WERI-Rb-1 (cell line): ENCODE data around the gene ATP10A.

Experiments
- DNase-seq: peaks from one replicate; pipeline ENCODE4 v3.0.0-alpha.2; 2020
- H3K27ac ChIP-seq: fragments of 250-450 bp; sonication (Bioruptor Pico); 2 replicates; pipeline ENCODE4 v1.5.1; 2020; ENCODE audit warnings: mild to moderate bottlenecking, moderate library complexity
- H3K27me3 ChIP-seq: fragments of 250-450 bp; sonication (Bioruptor Pico); 2 replicates; pipeline ENCODE4 v1.5.1; 2021; ENCODE audit warnings: mild to moderate bottlenecking, low read depth, moderate library complexity; ENCODE audit not compliant: insufficient read depth, severe bottlenecking
- H3K36me3 ChIP-seq: fragments of 250-450 bp; sonication (Bioruptor Pico); 2 replicates; pipeline ENCODE4 v1.5.1; 2020; ENCODE audit warnings: mild to moderate bottlenecking, moderate library complexity
- H3K4me3 ChIP-seq: 2 replicates; pipeline ENCODE4 v1.5.1; 2011; ENCODE audit warnings: low read depth, mild to moderate bottlenecking, control low read depth, low read length
- H3K9me3 ChIP-seq: fragments of 250-450 bp; sonication (Bioruptor Pico); 2 replicates; pipeline ENCODE4 v1.5.1; 2021; ENCODE audit warnings: mild to moderate bottlenecking, moderate library complexity; ENCODE audit not compliant: severe bottlenecking
- TF ChIP-seq, protein P1 (sequence below): IDR thresholded peaks from 2 replicates; pipeline ENCODE4 v1.5.1; 2011; ENCODE audit warnings: low read depth, mild to moderate bottlenecking, control low read depth, inconsistent platforms, low read length

Gene ATP10A

GRCh38 chr15:25874379-25874778 lies 11.3 kb upstream of the ATP10A start:
- DNase-seq, result no peak
- no peak overlapping the region for H3K4me3 ChIP-seq
- H3K27me3 ChIP-seq, result no peaks in the 10 kb centered on the region
- H3K27ac ChIP-seq, result no peak overlapping the region
- TF ChIP-seq, protein P1, sequence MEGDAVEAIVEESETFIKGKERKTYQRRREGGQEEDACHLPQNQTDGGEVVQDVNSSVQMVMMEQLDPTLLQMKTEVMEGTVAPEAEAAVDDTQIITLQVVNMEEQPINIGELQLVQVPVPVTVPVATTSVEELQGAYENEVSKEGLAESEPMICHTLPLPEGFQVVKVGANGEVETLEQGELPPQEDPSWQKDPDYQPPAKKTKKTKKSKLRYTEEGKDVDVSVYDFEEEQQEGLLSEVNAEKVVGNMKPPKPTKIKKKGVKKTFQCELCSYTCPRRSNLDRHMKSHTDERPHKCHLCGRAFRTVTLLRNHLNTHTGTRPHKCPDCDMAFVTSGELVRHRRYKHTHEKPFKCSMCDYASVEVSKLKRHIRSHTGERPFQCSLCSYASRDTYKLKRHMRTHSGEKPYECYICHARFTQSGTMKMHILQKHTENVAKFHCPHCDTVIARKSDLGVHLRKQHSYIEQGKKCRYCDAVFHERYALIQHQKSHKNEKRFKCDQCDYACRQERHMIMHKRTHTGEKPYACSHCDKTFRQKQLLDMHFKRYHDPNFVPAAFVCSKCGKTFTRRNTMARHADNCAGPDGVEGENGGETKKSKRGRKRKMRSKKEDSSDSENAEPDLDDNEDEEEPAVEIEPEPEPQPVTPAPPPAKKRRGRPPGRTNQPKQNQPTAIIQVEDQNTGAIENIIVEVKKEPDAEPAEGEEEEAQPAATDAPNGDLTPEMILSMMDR, result no peak
- H3K36me3 ChIP-seq, result no peaks in the 10 kb centered on the region
- H3K9me3 ChIP-seq, result no peaks in the 10 kb centered on the region

GRCh38 chr15:25871403-25871802 lies 8.3 kb upstream of the ATP10A start:
- no peak overlapping the region for H3K4me3 ChIP-seq
- H3K9me3 ChIP-seq, result no peaks in the 10 kb centered on the region
- TF ChIP-seq, protein P1, result no peak
- no peaks in the 10 kb centered on the region for H3K27me3 ChIP-seq
- DNase-seq, result no peak
- no peaks in the 10 kb centered on the region for H3K36me3 ChIP-seq
- H3K27ac ChIP-seq, result no peak overlapping the region

DNA sequence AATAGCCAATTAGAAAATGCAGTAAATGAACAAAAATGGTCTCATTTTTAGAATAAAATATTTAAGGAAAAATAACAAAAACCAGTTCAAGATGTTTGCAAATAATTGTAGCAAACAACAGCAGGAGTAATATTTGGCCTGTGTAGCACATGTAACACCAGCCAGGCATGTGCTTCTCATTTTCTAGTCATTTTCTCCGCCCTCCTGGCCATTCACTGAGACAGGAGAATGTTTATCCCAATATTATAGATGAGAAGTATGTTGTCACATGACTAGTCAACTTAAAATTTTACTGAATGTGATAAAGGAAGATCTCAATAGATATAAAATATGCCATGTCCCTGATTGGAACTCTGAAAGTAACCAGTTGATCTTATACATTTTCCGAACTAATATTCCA lies 7.8 kb upstream of the ATP10A start:
- no peak for DNase-seq
- Histone ChIP-seq H3K36me3 (no peaks in the 10 kb centered on the region), H3K9me3 (no peaks in the 10 kb centered on the region), H3K27ac (no peak overlapping the region), H3K4me3 (no peak overlapping the region), H3K27me3 (no peaks in the 10 kb centered on the region)
- TF ChIP-seq, protein P1, result no peak

DNA sequence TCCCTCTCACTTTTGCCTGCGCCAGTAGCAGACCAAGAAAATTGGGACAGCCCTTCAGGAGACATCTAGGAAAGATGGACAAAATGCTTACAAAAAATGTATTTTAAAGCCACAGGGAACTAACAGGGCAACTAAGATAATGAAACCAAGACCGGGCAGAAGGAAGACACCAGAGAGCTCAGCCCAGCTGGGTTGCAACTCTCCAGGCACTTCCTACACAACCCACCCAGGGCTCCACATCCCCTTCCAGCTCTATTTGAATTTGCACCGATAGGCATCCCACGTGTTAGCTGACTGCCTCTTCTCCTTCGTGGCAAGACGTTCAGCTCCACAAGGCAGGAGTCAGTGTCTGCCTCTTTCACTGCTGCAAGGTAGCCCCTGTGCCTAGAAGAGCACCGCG lies 6.6 kb upstream of the ATP10A start:
- Histone ChIP-seq H3K36me3 (no peaks in the 10 kb centered on the region), H3K27ac (no peak overlapping the region), H3K4me3 (no peak overlapping the region), H3K27me3 (no peaks in the 10 kb centered on the region), H3K9me3 (no peaks in the 10 kb centered on the region)
- DNase-seq, result no peak
- TF ChIP-seq, protein P1, result no peak

DNA sequence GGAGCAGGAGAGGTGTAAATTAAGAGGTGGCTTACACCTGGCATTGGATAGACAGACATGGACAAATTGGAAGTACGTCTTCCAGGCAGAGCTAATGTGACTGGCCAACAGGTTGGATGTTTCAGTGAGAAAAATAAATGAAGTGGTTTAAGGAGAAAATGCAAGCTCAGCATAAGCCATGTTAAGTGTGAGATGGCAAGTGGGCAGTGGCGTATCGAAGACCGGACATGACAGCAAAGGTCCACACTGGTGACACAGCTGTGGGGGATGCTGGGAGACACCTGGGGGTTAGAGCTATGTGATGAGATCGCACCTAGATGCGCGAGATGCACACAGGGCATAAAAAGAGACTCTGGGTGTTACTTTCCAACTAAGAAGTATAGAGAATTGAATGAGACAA lies 3.7 kb upstream of the ATP10A start:
- no peaks in the 10 kb centered on the region for H3K36me3 ChIP-seq
- no peak overlapping the region for H3K27ac ChIP-seq
- peaks cover 17% of the 10 kb centered on the region for H3K27me3 ChIP-seq
- TF ChIP-seq, protein P1, result no peak
- no peak for DNase-seq
- no peaks in the 10 kb centered on the region for H3K9me3 ChIP-seq
- H3K4me3 ChIP-seq, result no peak overlapping the region

- Histone ChIP-seq H3K27ac (no peak overlapping the region), H3K4me3 (no peak overlapping the region), H3K36me3 (no peaks in the 10 kb centered on the region), H3K27me3 (peaks cover 22% of the 10 kb centered on the region), H3K9me3 (no peaks in the 10 kb centered on the region)
- no peak for DNase-seq
- TF ChIP-seq, protein P1, result no peak
These were observed 3.1 kb upstream of the ATP10A start for GRCh38 chr15:25866251-25866650.
